ENCODE results near the gene PLA2G15.

DNA sequence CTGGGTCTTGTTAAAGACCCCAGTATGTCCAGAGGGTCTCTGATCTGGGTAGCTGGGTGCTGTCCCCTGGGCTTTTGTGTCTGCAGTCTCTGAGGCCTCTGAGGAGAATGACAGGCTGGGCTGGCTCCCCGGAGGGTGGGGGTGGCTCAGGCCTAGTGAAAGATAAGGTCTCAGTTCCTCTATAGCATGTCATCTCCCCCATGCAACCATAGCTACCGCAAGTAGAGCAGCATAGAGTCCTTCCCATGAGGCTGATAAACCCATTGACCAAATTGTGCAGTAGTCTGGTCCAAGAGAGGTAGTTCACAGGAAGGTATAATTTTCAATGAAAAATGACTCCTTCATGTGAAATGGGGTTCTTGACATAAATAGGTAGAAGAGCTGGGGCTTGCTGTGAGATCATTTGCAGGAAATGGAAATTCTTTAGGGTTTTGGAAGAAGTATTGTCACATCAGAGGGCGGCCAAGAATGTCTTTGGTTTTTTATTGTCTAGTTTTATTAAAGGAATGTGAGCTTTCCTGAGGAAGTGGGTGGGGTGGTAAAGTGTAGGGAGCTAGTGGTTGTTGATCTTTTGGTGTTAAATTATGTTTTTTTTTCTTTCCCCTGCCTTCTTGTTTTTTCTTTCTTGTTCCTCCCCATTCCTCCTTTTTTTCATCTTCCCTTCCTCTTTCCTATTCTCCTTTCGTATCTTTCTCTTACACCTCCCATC, 44.6 kb downstream of the PLA2G15 start:
- TF ChIP-seq POLR2AphosphoS5 (IDR thresholded peaks at IDR 0.05), result no peak
- no peak for TF ChIP-seq CTCF (IDR thresholded peaks at IDR 0.05)
- no peak for TF ChIP-seq POLR2A (IDR thresholded peaks at IDR 0.05)
